ENCODE measurements around the gene BAIAP3. TPM values are rescaled to one million over a fixed set of nuclear protein-coding genes. Genes with fewer than 3 reads are reported as not detected.

The BAIAP3 gene
- polyA plus RNA-seq, 1 experiment, result 0.19 TPM

GRCh38 chr16:1398351-1398750, 64.9 kb downstream of the BAIAP3 start:
- ChIA-PET CTCF (no interaction called here), POLR2A (no interaction called here)
- DNase-seq (ENCODE audit: low read depth, low spot score), result no peak
- no peak overlapping the region for H3K4me3 ChIP-seq (ENCODE audit: low read depth, low read length)
- H3K27ac ChIP-seq (ENCODE audit: low read depth, low read length), result no peak overlapping the region
- no peaks in the 10 kb centered on the region for H3K27me3 ChIP-seq (ENCODE audit: control insufficient read depth, insufficient read depth, low read length)
- TF ChIP-seq CTCF (IDR thresholded peaks at IDR 0.05; ENCODE audit: low read depth, low read length), result no peak
- H3K9me3 ChIP-seq (ENCODE audit: control insufficient read depth, insufficient read depth, low read length), result no peaks in the 10 kb centered on the region; the same call in 1 of the 2 replicates

Other genes with a start within 250 kb of the BAIAP3 start
- gene C1QTNF8, start 237.4 kb upstream of the BAIAP3 start, polyA plus RNA-seq (2011; rRNA removed), result not detected in 2 replicates
- 1.5 and 2.1 TPM in 2 replicates for gene CACNA1H, start 180.5 kb upstream of the BAIAP3 start, polyA plus RNA-seq (2011; rRNA removed)
- gene TPSG1, start 108.4 kb upstream of the BAIAP3 start, polyA plus RNA-seq (2011; rRNA removed), result not detected in 2 replicates
- gene TPSB2, start 103.5 kb upstream of the BAIAP3 start, polyA plus RNA-seq (2011; rRNA removed), result not detected in 2 replicates
- gene TPSAB1, start 92.9 kb upstream of the BAIAP3 start, polyA plus RNA-seq (2011; rRNA removed), result not detected in 2 replicates
- not detected in 2 replicates for gene TPSD1, start 77.6 kb upstream of the BAIAP3 start, polyA plus RNA-seq (2011; rRNA removed)
- gene UBE2I, start 24.0 kb upstream of the BAIAP3 start, polyA plus RNA-seq (2011; rRNA removed), result 148 and 165 TPM in 2 replicates
- 34.4 and 40.4 TPM in 2 replicates for gene TSR3, start 18.2 kb downstream of the BAIAP3 start, polyA plus RNA-seq (2011; rRNA removed)
- gene GNPTG, start 18.3 kb downstream of the BAIAP3 start, polyA plus RNA-seq (2011; rRNA removed), result 40.5 and 49.9 TPM in 2 replicates
- gene UNKL, start 81.1 kb downstream of the BAIAP3 start, polyA plus RNA-seq (2011; rRNA removed), result 7.6 and 9.3 TPM in 2 replicates
- 14.2 and 15.2 TPM in 2 replicates for gene UQCC4, start 87.1 kb downstream of the BAIAP3 start, polyA plus RNA-seq (2011; rRNA removed)
- not detected in 2 replicates for gene PERCC1, start 97.4 kb downstream of the BAIAP3 start, polyA plus RNA-seq (2011; rRNA removed)
- 0.02 and 0.06 TPM in 2 replicates for gene CCDC154, start 110.9 kb downstream of the BAIAP3 start, polyA plus RNA-seq (2011; rRNA removed)
- gene CLCN7, start 141.4 kb downstream of the BAIAP3 start, polyA plus RNA-seq (2011; rRNA removed), result 15.7 and 19.1 TPM in 2 replicates
- not detected in 2 replicates for gene PTX4, start 155.3 kb downstream of the BAIAP3 start, polyA plus RNA-seq (2011; rRNA removed)
- 6.2 and 7.4 TPM in 2 replicates for gene TELO2, start 159.7 kb downstream of the BAIAP3 start, polyA plus RNA-seq (2011; rRNA removed)
- 6.2 and 8.4 TPM in 2 replicates for gene TMEM204, start 200.0 kb downstream of the BAIAP3 start, polyA plus RNA-seq (2011; rRNA removed)